GM10248 (cell line): Measurements from ENCODE around the gene ZBTB20.

ENCODE experiments used
- CTCF ChIA-PET: fragments of 300-600 bp; sonication (Branson Sonifier 250); formaldehyde crosslinking; extraction: SDS; loops from one replicate; lab custom pipeline; 2021; ENCODE audit warnings: antibody characterized with exemption; lab: Yijun Ruan, JAX
- POLR2A ChIA-PET: fragments of 350-650 bp; sonication (Branson Sonifier 250); formaldehyde crosslinking; extraction: SDS; loops from one replicate; lab custom pipeline; 2020; ENCODE audit warnings: antibody characterized with exemption; lab: Yijun Ruan, JAX
- DNase-seq: peaks from one replicate; pipeline ENCODE4 v3.0.0; 2012; ENCODE audit errors: extremely low spot score
- TF ChIP-seq, protein P1 (sequence below): IDR thresholded peaks from 2 replicates; pipeline ENCODE4 v1.5.1; 2012; ENCODE audit warnings: mild to moderate bottlenecking, low read depth; ENCODE audit errors: extremely low read depth, missing control alignments, control extremely low read depth

ZBTB20 gene

GRCh38 chr3:114285648-114286230, 861.3 kb downstream of the ZBTB20 start:
- CTCF ChIA-PET = interaction anchor here (0.7 kb wide), 1 partner anchor 22 kb away, joined by 3 read pairs; no protein-coding TSS in a partner anchor
- POLR2A ChIA-PET = no interaction called here
- TF ChIP-seq, protein P1, sequence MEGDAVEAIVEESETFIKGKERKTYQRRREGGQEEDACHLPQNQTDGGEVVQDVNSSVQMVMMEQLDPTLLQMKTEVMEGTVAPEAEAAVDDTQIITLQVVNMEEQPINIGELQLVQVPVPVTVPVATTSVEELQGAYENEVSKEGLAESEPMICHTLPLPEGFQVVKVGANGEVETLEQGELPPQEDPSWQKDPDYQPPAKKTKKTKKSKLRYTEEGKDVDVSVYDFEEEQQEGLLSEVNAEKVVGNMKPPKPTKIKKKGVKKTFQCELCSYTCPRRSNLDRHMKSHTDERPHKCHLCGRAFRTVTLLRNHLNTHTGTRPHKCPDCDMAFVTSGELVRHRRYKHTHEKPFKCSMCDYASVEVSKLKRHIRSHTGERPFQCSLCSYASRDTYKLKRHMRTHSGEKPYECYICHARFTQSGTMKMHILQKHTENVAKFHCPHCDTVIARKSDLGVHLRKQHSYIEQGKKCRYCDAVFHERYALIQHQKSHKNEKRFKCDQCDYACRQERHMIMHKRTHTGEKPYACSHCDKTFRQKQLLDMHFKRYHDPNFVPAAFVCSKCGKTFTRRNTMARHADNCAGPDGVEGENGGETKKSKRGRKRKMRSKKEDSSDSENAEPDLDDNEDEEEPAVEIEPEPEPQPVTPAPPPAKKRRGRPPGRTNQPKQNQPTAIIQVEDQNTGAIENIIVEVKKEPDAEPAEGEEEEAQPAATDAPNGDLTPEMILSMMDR = no peak
- DNase-seq = no peak

DNA sequence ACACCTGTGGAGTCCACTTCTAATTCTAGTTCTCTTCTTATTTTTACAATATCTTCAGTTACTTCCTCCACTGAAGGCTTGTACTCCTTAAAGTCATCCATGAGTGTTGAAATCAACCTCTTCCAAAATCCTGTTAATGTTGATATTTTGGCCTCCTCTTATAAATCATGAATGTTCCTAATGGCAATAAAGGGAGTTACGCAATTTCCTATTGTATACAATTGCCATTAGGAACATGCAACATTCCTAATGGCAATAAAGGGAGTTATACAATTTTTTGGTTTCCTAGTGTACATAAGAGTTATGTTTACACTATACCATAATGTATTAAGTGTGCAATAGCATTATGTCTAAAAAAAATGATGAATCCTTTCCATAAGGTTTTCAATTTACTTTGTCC, 862.4 kb downstream of the ZBTB20 start:
- POLR2A ChIA-PET = no interaction called here
- TF ChIP-seq, protein P1 = no peak
- CTCF ChIA-PET = no interaction called here
- DNase-seq = no peak
